HL-60/S4 (cell line): ENCODE results near the gene CRLF1.

Experiments used
- in situ Hi-C: fragments of 300-500 bp; cut with MboI; formaldehyde crosslinking; loops from 2 replicates; pipeline ENCODE4 v1.14.3; 2022; ENCODE audit warnings: low sequenced_read_pairs

The CRLF1 gene

GRCh38 chr19:18559685-18560084 is 46.9 kb downstream of the CRLF1 start:
- in situ Hi-C loops, result no loop called here

GRCh38 chr19:18558604-18559003 is 48.0 kb downstream of the CRLF1 start:
- in situ Hi-C loops, result no loop called here

GRCh38 chr19:18558202-18558555 is 48.4 kb downstream of the CRLF1 start:
- in situ Hi-C loops, result no loop called here

- in situ Hi-C loops, result no loop called here
Measured at GRCh38 chr19:18557411-18558201, 49.0 kb downstream of the CRLF1 start, which contains the start of gene KXD1. Gene KXD1, plus strand, starts transcription at chr19:18557870. Its CDS starts 4,187 bp downstream, at chr19:18562057.

- in situ Hi-C loops, result no loop called here
Measured at GRCh38 chr19:18551631-18552030, 55.0 kb downstream of the CRLF1 start.

- in situ Hi-C loops, result no loop called here
Measured at GRCh38 chr19:18543814-18544475, 62.7 kb downstream of the CRLF1 start.
